Gastroesophageal sphincter (tissue), 3 donors: ENCODE measurements around the gene DOCK9.

Source experiments
- CTCF ChIP-seq, 4 experiments: fragments of 200-600 bp in 2 of 4; fragments of 450-650 bp in 2 of 4; sonication (generic) in 1 of 4; IDR thresholded peaks; one replicate each; pipeline ENCODE4 v1.5.1; 2017 to 2019; ENCODE audit warnings: antibody characterized with exemption in 4 of 4, mild to moderate bottlenecking in 2 of 4, moderate library complexity in 2 of 4
- POLR2A ChIP-seq, 2 donors: fragments of 450-650 bp; IDR thresholded peaks; one replicate each; pipeline ENCODE4 v1.6.1; 2017; ENCODE audit warnings: antibody characterized with exemption in 2 of 2, mild to moderate bottlenecking in 2 of 2, moderate library complexity in 1 of 2
- POLR2AphosphoS5 ChIP-seq: sonication (generic); formaldehyde crosslinking; IDR thresholded peaks from one replicate; pipeline ENCODE4 v1.6.1; 2017; ENCODE audit warnings: antibody characterized with exemption

- TF ChIP-seq CTCF (IDR thresholded peaks at IDR 0.05): no peak
- TF ChIP-seq POLR2A (IDR thresholded peaks at IDR 0.05): no peak
- TF ChIP-seq POLR2AphosphoS5: no peak
These were observed 5.3 kb upstream of the DOCK9 start for GRCh38 chr13:98983182-98983581.
